H1 (cell line): Measurements from ENCODE around the gene RCAN2. TPM values are rescaled to one million over a fixed set of nuclear protein-coding genes. Genes with fewer than 3 reads are reported as not detected.

ENCODE experiments used
- CTCF ChIA-PET: fragments of 300-600 bp; sonication (Branson Sonifier 250); formaldehyde crosslinking; loops from one replicate; lab custom pipeline; 2021; ENCODE audit not compliant: partially characterized antibody; lab: Charles Lee
- POLR2A ChIA-PET: fragments of 300-600 bp; sonication (Branson Sonifier 250); formaldehyde crosslinking; loops from one replicate; lab custom pipeline; 2021; ENCODE audit warnings: inconsistent platforms; ENCODE audit not compliant: partially characterized antibody; lab: Charles Lee
- DNase-seq, 2 experiments: peaks; one replicate each; pipeline versions ENCODE4 v3.0.0 to v3.0.0-alpha.2; 2010 to 2022; ENCODE audit warnings: low spot score in 2 of 2, low read depth in 1 of 2, mixed read lengths in 1 of 2
- FAIRE-seq: peaks from 2 replicates; lab custom pipeline; 2011; peaks lifted over from hg19 to GRCh38; lab: Jason Lieb, UNC
- H2AFZ ChIP-seq: 2 replicates; pipeline ENCODE4 v1.8.1; 2012; ENCODE audit warnings: low read length, inconsistent platforms
- H2AK5ac ChIP-seq: 2 replicates; pipeline ENCODE4 v1.6.1; 2013; ENCODE audit warnings: low read depth, low read length
- H2BK120ac ChIP-seq: replicated peaks from 2 replicates; pipeline ENCODE3; 2013; ENCODE audit warnings: low read depth, low read length, inconsistent platforms
- H2BK12ac ChIP-seq: 2 replicates; pipeline ENCODE4 v1.6.1; 2013; ENCODE audit warnings: low read depth, low read length
- H2BK15ac ChIP-seq: 2 replicates; pipeline ENCODE4 v1.6.1; 2013; ENCODE audit warnings: low read length
- H2BK20ac ChIP-seq: 2 replicates; pipeline ENCODE4 v1.6.1; 2013; ENCODE audit warnings: low read length
- H2BK5ac ChIP-seq: 2 replicates; pipeline ENCODE4 v1.6.1; 2013; ENCODE audit warnings: low read depth, low read length
- H3K14ac ChIP-seq: 2 replicates; pipeline ENCODE4 v1.6.1; 2013; ENCODE audit warnings: inconsistent platforms; ENCODE audit not compliant: insufficient read length
- H3K18ac ChIP-seq: 2 replicates; pipeline ENCODE4 v1.6.1; 2013; ENCODE audit warnings: low read length; ENCODE audit errors: extremely low read depth
- H3K23ac ChIP-seq: 2 replicates; pipeline ENCODE4 v1.6.1; 2013; ENCODE audit warnings: inconsistent platforms; ENCODE audit not compliant: insufficient read length
- H3K23me2 ChIP-seq: 2 replicates; pipeline ENCODE4 v1.6.1; 2013; ENCODE audit warnings: low read depth, low read length
- H3K27ac ChIP-seq: 2 replicates; pipeline ENCODE4 v1.6.1; 2011; ENCODE audit warnings: low read depth, low read length, inconsistent platforms
- H3K27me3 ChIP-seq, 4 experiments: replicated peaks in 1 of 4; 1 replicate in 1 of 4; 2 replicates in 3 of 4; pipeline versions ENCODE4 v1.6.1 to v1.8.1; 2011 to 2013; ENCODE audit warnings: low read length in 3 of 4, mild to moderate bottlenecking in 3 of 4, inconsistent platforms in 2 of 4, mixed read lengths in 2 of 4, moderate library complexity in 1 of 4; ENCODE audit not compliant: control insufficient read depth in 3 of 4, insufficient read depth in 3 of 4; ENCODE audit errors: extremely low read depth in 1 of 4
- H3K36me3 ChIP-seq, 4 experiments: 2 replicates each; pipeline versions ENCODE4 v1.6.1 to v1.8.1; 2011 to 2013; ENCODE audit warnings: mild to moderate bottlenecking in 4 of 4, low read length in 3 of 4, moderate library complexity in 2 of 4, control low read depth in 1 of 4, inconsistent platforms in 1 of 4; ENCODE audit not compliant: insufficient read depth in 4 of 4, control insufficient read depth in 2 of 4
- H3K4ac ChIP-seq: replicated peaks from 2 replicates; pipeline ENCODE3; 2013; ENCODE audit warnings: low read length, low read depth, mixed read lengths, inconsistent platforms; ENCODE audit not compliant: insufficient read length
- H3K4me1 ChIP-seq, 4 experiments: replicated peaks in 1 of 4; 1 replicate in 1 of 4; 2 replicates in 3 of 4; pipeline versions ENCODE4 v1.6.1 to v1.8.1; 2011 to 2013; ENCODE audit warnings: low read length in 3 of 4, inconsistent platforms in 2 of 4, mixed read lengths in 1 of 4; ENCODE audit not compliant: insufficient read depth in 4 of 4, control insufficient read depth in 3 of 4
- H3K4me2 ChIP-seq, 2 experiments: 2 replicates each; pipeline versions ENCODE4 v1.6.1 to v1.8.1; 2011 to 2013; ENCODE audit warnings: low read depth in 2 of 2, low read length in 2 of 2, control low read depth in 1 of 2, inconsistent platforms in 1 of 2, mild to moderate bottlenecking in 1 of 2; ENCODE audit not compliant: insufficient read depth in 1 of 2
- H3K4me3 ChIP-seq, 4 experiments: fragments of 200-600, 300-600 bp in 1 of 4; sonication (generic), shearing (Covaris generic), sonication (Bioruptor Twin) in 1 of 4; 2 replicates each; pipeline versions ENCODE4 v1.5.1 to v1.8.1; 2011 to 2016; ENCODE audit warnings: low read length in 4 of 4, low read depth in 3 of 4, control low read depth in 2 of 4, inconsistent platforms in 2 of 4, mild to moderate bottlenecking in 2 of 4, mixed read lengths in 1 of 4, moderate library complexity in 1 of 4; ENCODE audit not compliant: insufficient read depth in 2 of 4; ENCODE audit errors: extremely low read depth in 1 of 4
- H3K56ac ChIP-seq: replicated peaks from 2 replicates; pipeline ENCODE3; 2013; ENCODE audit warnings: low read depth, mild to moderate bottlenecking, mixed read lengths, low read length, inconsistent platforms; ENCODE audit not compliant: insufficient read length
- H3K79me1 ChIP-seq: 2 replicates; pipeline ENCODE4 v1.6.1; 2013; ENCODE audit warnings: low read depth, low read length, control low read depth
- H3K79me2 ChIP-seq, 2 experiments: 2 replicates each; pipeline versions ENCODE4 v1.6.1 to v1.8.1; 2012 to 2013; ENCODE audit warnings: low read length in 2 of 2, mild to moderate bottlenecking in 2 of 2, inconsistent platforms in 1 of 2; ENCODE audit not compliant: insufficient read depth in 2 of 2, control insufficient read depth in 1 of 2
- H3K9ac ChIP-seq, 4 experiments: replicated peaks in 1 of 4; 1 replicate in 1 of 4; 2 replicates in 3 of 4; pipeline versions ENCODE4 v1.6.1 to v1.8.1; 2011 to 2013; ENCODE audit warnings: low read depth in 3 of 4, low read length in 3 of 4, control low read depth in 2 of 4, mild to moderate bottlenecking in 2 of 4, moderate library complexity in 2 of 4, inconsistent platforms in 1 of 4; ENCODE audit errors: extremely low read depth in 1 of 4
- H3K9me3 ChIP-seq, 2 experiments: 2 replicates each; pipeline versions ENCODE4 v1.6.1 to v1.8.1; 2012 to 2013; ENCODE audit warnings: mild to moderate bottlenecking in 2 of 2, moderate library complexity in 2 of 2, control low read depth in 1 of 2, inconsistent platforms in 1 of 2, low read depth in 1 of 2, low read length in 1 of 2, mixed read lengths in 1 of 2; ENCODE audit not compliant: insufficient read depth in 2 of 2
- H4K20me1 ChIP-seq, 2 experiments: replicated peaks in 1 of 2; 2 replicates each; pipeline versions ENCODE3 to v1.8.1; 2011 to 2013; ENCODE audit warnings: inconsistent platforms in 2 of 2, low read length in 2 of 2, mild to moderate bottlenecking in 1 of 2; ENCODE audit not compliant: insufficient read depth in 2 of 2, control insufficient read depth in 1 of 2
- H4K5ac ChIP-seq: 2 replicates; pipeline ENCODE4 v1.6.1; 2013; ENCODE audit warnings: low read length, low read depth, mixed read lengths, inconsistent platforms; ENCODE audit not compliant: insufficient read length
- H4K8ac ChIP-seq: 2 replicates; pipeline ENCODE4 v1.8.0; 2013; ENCODE audit warnings: mild to moderate bottlenecking, moderate library complexity, low read length, inconsistent platforms; ENCODE audit not compliant: insufficient read depth; ENCODE audit errors: extremely low read depth
- H4K91ac ChIP-seq: replicated peaks from 2 replicates; pipeline ENCODE3; 2013; ENCODE audit warnings: low read length, mixed read lengths, inconsistent platforms; ENCODE audit not compliant: insufficient read length
- EGR1 ChIP-seq: IDR thresholded peaks from 2 replicates; pipeline ENCODE4 v1.6.1; 2011; ENCODE audit warnings: low read depth, low read length, borderline replicate concordance
- EP300 ChIP-seq, 2 experiments: IDR thresholded peaks; 1 replicate in 1 of 2; 2 replicates in 1 of 2; pipeline ENCODE4 v1.6.1; 2011 to 2012; ENCODE audit warnings: low read depth in 2 of 2, low read length in 2 of 2, mild to moderate bottlenecking in 2 of 2, borderline replicate concordance in 1 of 2, inconsistent platforms in 1 of 2, moderate library complexity in 1 of 2
- MAFK ChIP-seq: IDR thresholded peaks from 2 replicates; pipeline ENCODE4 v1.6.1; 2012; ENCODE audit warnings: low read depth, mild to moderate bottlenecking, improper control_type of control experiment, low read length
- NANOG ChIP-seq: IDR thresholded peaks from 2 replicates; pipeline ENCODE4 v1.6.1; 2011; ENCODE audit warnings: low read length, low read depth, mild to moderate bottlenecking, inconsistent platforms; ENCODE audit not compliant: insufficient read depth, poor library complexity, severe bottlenecking
- POLR2AphosphoS5 ChIP-seq: IDR thresholded peaks from 2 replicates; pipeline ENCODE4 v1.6.1; 2011; ENCODE audit warnings: low read depth, low read length
- RAD21 ChIP-seq, 2 experiments: IDR thresholded peaks in 1 of 2; conservative IDR thresholded peaks in 1 of 2; 2 replicates each; pipeline ENCODE4 v1.6.1; 2011; ENCODE audit warnings: low read depth in 2 of 2, low read length in 2 of 2, improper control_type of control experiment in 1 of 2, inconsistent platforms in 1 of 2, mild to moderate bottlenecking in 1 of 2, moderate library complexity in 1 of 2
- SAP30 ChIP-seq: fragments of 300-600 bp; sonication (generic); IDR thresholded peaks from 2 replicates; pipeline ENCODE4 v1.7.1; 2012; ENCODE audit warnings: low read length, moderate library complexity, mild to moderate bottlenecking, inconsistent platforms; ENCODE audit not compliant: insufficient read depth, insufficient replicate concordance
- SIN3A ChIP-seq, 2 experiments: IDR thresholded peaks in 1 of 2; conservative IDR thresholded peaks in 1 of 2; 2 replicates each; pipeline ENCODE4 v1.6.1; 2011 to 2012; ENCODE audit warnings: low read length in 2 of 2, improper control_type of control experiment in 1 of 2, low read depth in 1 of 2, mild to moderate bottlenecking in 1 of 2
- SIRT6 ChIP-seq: IDR thresholded peaks from one replicate; pipeline ENCODE4 v1.7.1; 2012; ENCODE audit warnings: low read length, inconsistent platforms
- SRF ChIP-seq: IDR thresholded peaks from 2 replicates; pipeline ENCODE4 v1.6.1; 2011; ENCODE audit warnings: mild to moderate bottlenecking, low read depth, low read length, moderate library complexity
- WGBS, 2 experiments: shearing (Covaris generic) in 1 of 2; methylation state at CpG; one replicate each; pipeline versions ENCODE4 v1.1.6 to v1.1.7; 2013 to 2015; ENCODE audit warnings: low lambda C conversion rate in 2 of 2, mixed read lengths in 2 of 2, inconsistent platforms in 1 of 2, low coverage in 1 of 2, missing lambda C conversion rate in 1 of 2; ENCODE audit not compliant: insufficient replicate concordance in 2 of 2, insufficient coverage in 1 of 2, insufficient read length in 1 of 2; ENCODE audit errors: extremely low coverage in 1 of 2, missing lambda C conversion rate in 1 of 2; 5-methylcytosine and 5-hydroxymethylcytosine counted together
- polyA plus RNA-seq, 7 experiments: library from polyadenylated mRNA; depleted of rRNA in 3 of 7; stranded (reverse) in 5 of 7; unstranded in 2 of 7; fragments of >200 nt in 5 of 7; fragments of 200-250 nt in 2 of 7; gene quantifications; 1 replicate in 5 of 7; 2 replicates in 1 of 7; 4 replicates in 1 of 7; pipeline versions ENCODE4 v1.2.1 to v1.2.3, GENCODE V29; 2011 to 2013; ENCODE audit warnings: missing spikeins in 2 of 7, mixed read lengths in 2 of 7
- total RNA-seq: library from RNA; stranded (reverse); fragmentation: NEBNext Ultra II Directional; extraction: Animal tissue kit (Norgen Biotek cat#: 25700); gene quantifications from 2 replicates; pipeline ENCODE4 v1.2.1, GENCODE V29; 2021
- TF ChIP-seq, protein P1 (sequence below), 3 experiments: IDR thresholded peaks; 1 replicate in 2 of 3; 2 replicates in 1 of 3; pipeline versions ENCODE4 v1.5.1 to v1.6.1; 2011; ENCODE audit warnings: low read length in 3 of 3, mild to moderate bottlenecking in 3 of 3, inconsistent platforms in 2 of 3, low read depth in 1 of 3, moderate library complexity in 1 of 3; ENCODE audit not compliant: insufficient read depth in 1 of 3; ENCODE audit errors: control extremely low read depth in 1 of 3

The RCAN2 gene
- total and polyA plus RNA-seq, 2 of the 8 experiments (the other 6 are each of a cell fraction or from before 2014, with no cell fraction given) = 5.0 to 8.5 TPM

GRCh38 chr6:46443623-46444022 lies 47.6 kb downstream of the RCAN2 start:
- H3K56ac ChIP-seq = no peak overlapping the region
- H3K4me1 ChIP-seq = no peaks in the 10 kb centered on the region
- H3K4me2 ChIP-seq = no peak overlapping the region
- 98% methylated on average over 3 of the region's 3 CpGs; no CpG with 5 or more reads in 1 of the 2 experiments for WGBS, 2 experiments
- H3K27ac ChIP-seq = no peak overlapping the region
- H2AK5ac ChIP-seq = no peak overlapping the region
- H2BK5ac ChIP-seq = no peak overlapping the region
- H2BK15ac ChIP-seq = no peak overlapping the region
- no peak overlapping the region for H3K18ac ChIP-seq
- no peak overlapping the region for H4K8ac ChIP-seq
- no peaks in the 10 kb centered on the region for H3K23me2 ChIP-seq
- H3K79me1 ChIP-seq = no peaks in the 10 kb centered on the region
- no peaks in the 10 kb centered on the region for H3K79me2 ChIP-seq
- H3K23ac ChIP-seq = no peak overlapping the region
- H4K91ac ChIP-seq = no peak overlapping the region
- H4K20me1 ChIP-seq = no peaks in the 10 kb centered on the region
- no peaks in the 10 kb centered on the region for H3K36me3 ChIP-seq
- no peak overlapping the region for H3K9ac ChIP-seq
- no peak for FAIRE-seq
- no peak overlapping the region for H3K4ac ChIP-seq
- no peak for DNase-seq
- CTCF ChIA-PET = interaction anchor here (0.6 kb wide), 1 partner anchor 174 kb away, joined by 3 read pairs; no protein-coding TSS in a partner anchor
- H2BK12ac ChIP-seq = no peak overlapping the region
- POLR2A ChIA-PET = no interaction called here
- H3K9me3 ChIP-seq = 0 out of 4 replicates have a peak, but pooled peaks cover 0 to 1% of the 10 kb centered on the region in 2 experiments
- no peak overlapping the region for H2BK20ac ChIP-seq
- H2BK120ac ChIP-seq = no peak overlapping the region
- H3K14ac ChIP-seq = no peak overlapping the region
- no peaks in the 10 kb centered on the region for H3K27me3 ChIP-seq
- no peak overlapping the region for H2AFZ ChIP-seq
- H4K5ac ChIP-seq = no peak overlapping the region
- H3K4me3 ChIP-seq = no peak overlapping the region
- no peak for TF ChIP-seq SIN3A (conservative IDR thresholded peaks at IDR 0.05 in 1 of 2, IDR thresholded peaks at IDR 0.05 in 1 of 2; ENCODE audit: low read depth in 1 of 2, low read length in 2 of 2)
- TF ChIP-seq MAFK = no peak
- TF ChIP-seq RAD21 (IDR thresholded peaks at IDR 0.05 in 1 of 2, conservative IDR thresholded peaks at IDR 0.05 in 1 of 2; ENCODE audit: low read depth in 2 of 2, low read length in 2 of 2) = no peak
- TF ChIP-seq SIRT6 = no peak
- no peak for TF ChIP-seq EGR1
- TF ChIP-seq SRF = no peak
- TF ChIP-seq, protein P1, sequence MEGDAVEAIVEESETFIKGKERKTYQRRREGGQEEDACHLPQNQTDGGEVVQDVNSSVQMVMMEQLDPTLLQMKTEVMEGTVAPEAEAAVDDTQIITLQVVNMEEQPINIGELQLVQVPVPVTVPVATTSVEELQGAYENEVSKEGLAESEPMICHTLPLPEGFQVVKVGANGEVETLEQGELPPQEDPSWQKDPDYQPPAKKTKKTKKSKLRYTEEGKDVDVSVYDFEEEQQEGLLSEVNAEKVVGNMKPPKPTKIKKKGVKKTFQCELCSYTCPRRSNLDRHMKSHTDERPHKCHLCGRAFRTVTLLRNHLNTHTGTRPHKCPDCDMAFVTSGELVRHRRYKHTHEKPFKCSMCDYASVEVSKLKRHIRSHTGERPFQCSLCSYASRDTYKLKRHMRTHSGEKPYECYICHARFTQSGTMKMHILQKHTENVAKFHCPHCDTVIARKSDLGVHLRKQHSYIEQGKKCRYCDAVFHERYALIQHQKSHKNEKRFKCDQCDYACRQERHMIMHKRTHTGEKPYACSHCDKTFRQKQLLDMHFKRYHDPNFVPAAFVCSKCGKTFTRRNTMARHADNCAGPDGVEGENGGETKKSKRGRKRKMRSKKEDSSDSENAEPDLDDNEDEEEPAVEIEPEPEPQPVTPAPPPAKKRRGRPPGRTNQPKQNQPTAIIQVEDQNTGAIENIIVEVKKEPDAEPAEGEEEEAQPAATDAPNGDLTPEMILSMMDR (IDR thresholded peaks at IDR 0.05; ENCODE audit: control extremely low read depth in 1 of 3, insufficient read depth in 1 of 3, low read depth in 1 of 3, low read length in 3 of 3) = no peak
- no peak for TF ChIP-seq POLR2AphosphoS5
- no peak for TF ChIP-seq EP300 (IDR thresholded peaks at IDR 0.05; ENCODE audit: borderline replicate concordance in 1 of 2, low read depth in 2 of 2, low read length in 2 of 2)
- TF ChIP-seq NANOG = no peak
- no peak for TF ChIP-seq SAP30
